Esophagus muscularis mucosa (tissue), 3 donors: ENCODE results near the gene SULT1A3.
"Not testable (repeated sequence)": the region's sequence is repeated elsewhere in the genome, so short reads cannot be mapped to it uniquely, and the experiment has no call there.

Source experiments
- CTCF ChIP-seq, 3 experiments: fragments of 200-600 bp in 2 of 3; fragments of 450-650 bp in 1 of 3; sonication (generic) in 2 of 3; IDR thresholded peaks; one replicate each; pipeline ENCODE4 v1.5.1; 2017 to 2019; ENCODE audit warnings: antibody characterized with exemption in 3 of 3, mild to moderate bottlenecking in 2 of 3, moderate library complexity in 1 of 3
- POLR2A ChIP-seq: fragments of 450-650 bp; IDR thresholded peaks from one replicate; pipeline ENCODE4 v1.6.1; 2017; ENCODE audit warnings: antibody characterized with exemption, moderate library complexity, mild to moderate bottlenecking, low read depth
- POLR2AphosphoS5 ChIP-seq, 2 donors: sonication (generic); formaldehyde crosslinking; IDR thresholded peaks; one replicate each; pipeline ENCODE4 v1.6.1; 2017; ENCODE audit warnings: antibody characterized with exemption in 2 of 2

- TF ChIP-seq CTCF (IDR thresholded peaks at IDR 0.05); POLR2A; POLR2AphosphoS5 (IDR thresholded peaks at IDR 0.05): not testable (repeated sequence)
Measured at GRCh38 chr16:30199608-30200343, 721 bp downstream of the SULT1A3 start.
